Pancreas (tissue), 10 donors: ENCODE results near the gene COPZ1. TPM values are rescaled to one million over a fixed set of nuclear protein-coding genes. Genes with fewer than 3 reads are reported as not detected.

Experiments used
- ATAC-seq, 4 donors: fragments of 200-7000 bp; cut with Tn5 transposase; one replicate each; pipeline versions ENCODE4 v1.8.0 to v1.9.1; 2020; ENCODE audit warnings: mild to moderate bottlenecking in 4 of 4, moderate library complexity in 4 of 4
- DNase-seq, 6 donors: peaks; one replicate each; pipeline ENCODE4 v3.0.0-alpha.2; 2020
- FAIRE-seq: peaks from 2 replicates; lab custom pipeline; 2012; peaks lifted over from hg19 to GRCh38; lab: Jason Lieb, UNC
- H3K27ac ChIP-seq, 4 donors: fragments of 200-600 bp; sonication (generic); 1 replicate in 3 of 4; 2 replicates in 1 of 4; pipeline versions ENCODE4 v1.5.0 to v1.8.0; 2020
- H3K27me3 ChIP-seq, 4 donors: fragments of 200-600 bp; one replicate each; pipeline ENCODE4 v1.8.0; 2021
- H3K36me3 ChIP-seq, 3 donors: fragments of 200-600 bp; sonication (generic) in 1 of 3; one replicate each; pipeline versions ENCODE4 v1.5.0 to v1.8.0; 2020 to 2021
- H3K4me1 ChIP-seq, 3 donors: fragments of 200-600 bp; one replicate each; pipeline ENCODE4 v1.8.0; 2021
- H3K4me3 ChIP-seq, 4 donors: fragments of 200-600 bp; sonication (generic) in 2 of 4; one replicate each; pipeline versions ENCODE4 v1.5.0 to v1.8.0; 2020 to 2021
- H3K9me3 ChIP-seq, 4 donors: fragments of 200-600 bp; one replicate each; pipeline ENCODE4 v1.8.0; 2021
- WGBS, 2 donors: extraction: QIAGEN DNeasy Blood & Tissue Kit; methylation state at CpG; one replicate each; pipeline ENCODE4 v1.1.7; 2013; 5-methylcytosine and 5-hydroxymethylcytosine counted together
- intact Hi-C, 3 donors: fragments of 100-400 bp; cut with DNase I; formaldehyde crosslinking; loops; one replicate each; pipeline versions ENCODE4 v1.11.1 to v1.14.2; 2022
- polyA plus RNA-seq, 2 donors: library from polyadenylated mRNA; stranded (reverse); fragments of 200-250 nt; gene quantifications; one replicate each; pipeline ENCODE4 v1.2.3, GENCODE V29; 2013
- total RNA-seq, 6 donors: library from RNA; stranded (reverse); fragmentation: NEBNext Ultra II Directional in 4 of 6; extraction: Animal tissue kit (Norgen Biotek cat#: 25700) in 4 of 6; gene quantifications; one replicate each; pipeline versions ENCODE4 v1.2.1 to v1.2.4, GENCODE V29; 2021 to 2023
- TF ChIP-seq, protein P1 (sequence below), 4 donors: fragments of 200-600 bp; sonication (generic) in 3 of 4; IDR thresholded peaks; one replicate each; pipeline versions ENCODE4 v1.5.0 to v1.8.0; 2021; ENCODE audit warnings: antibody characterized with exemption in 4 of 4
- donor health status: healthy with polysubstance abuse.
- donor health status: DM: no; HTN: no; CAD: no; lungs with moderate emphysema.
- donor health status: DM: no; HTN: no; CAD: no.
- donor health status: control.
- donor health status: control.
- donor health status: Bipolar disorder and iron deficiency.
- donor health status: DM: yes; HTN: yes; CAD: no.
- donor health status: DM: no; HTN: no; CAD: no.
- donor health status: DM: no; HTN: no; CAD: no.
- donor health status: DM: yes; HTN: yes; CAD: no.

Gene COPZ1
- total and polyA plus RNA-seq, 8 donors = 44.6 to 115 (median 106) TPM

GRCh38 chr12:54355104-54355815 lies 30.3 kb downstream of the COPZ1 start:
- Histone ChIP-seq H3K36me3 (peaks cover 0 to 9% (median 2%) of the 10 kb centered on the region in 3 donors), H3K4me1 (peaks cover 11 to 32% (median 15%) of the 10 kb centered on the region in 3 donors), H3K27ac (peak overlapping the region in 2 of 4 donors; percentile 9 to 83), H3K9me3 (no peaks in the 10 kb centered on the region), H3K27me3 (no peaks in the 10 kb centered on the region), H3K4me3 (no peak overlapping the region)
- DNase-seq = no peak
- no peak for FAIRE-seq
- TF ChIP-seq, protein P1, sequence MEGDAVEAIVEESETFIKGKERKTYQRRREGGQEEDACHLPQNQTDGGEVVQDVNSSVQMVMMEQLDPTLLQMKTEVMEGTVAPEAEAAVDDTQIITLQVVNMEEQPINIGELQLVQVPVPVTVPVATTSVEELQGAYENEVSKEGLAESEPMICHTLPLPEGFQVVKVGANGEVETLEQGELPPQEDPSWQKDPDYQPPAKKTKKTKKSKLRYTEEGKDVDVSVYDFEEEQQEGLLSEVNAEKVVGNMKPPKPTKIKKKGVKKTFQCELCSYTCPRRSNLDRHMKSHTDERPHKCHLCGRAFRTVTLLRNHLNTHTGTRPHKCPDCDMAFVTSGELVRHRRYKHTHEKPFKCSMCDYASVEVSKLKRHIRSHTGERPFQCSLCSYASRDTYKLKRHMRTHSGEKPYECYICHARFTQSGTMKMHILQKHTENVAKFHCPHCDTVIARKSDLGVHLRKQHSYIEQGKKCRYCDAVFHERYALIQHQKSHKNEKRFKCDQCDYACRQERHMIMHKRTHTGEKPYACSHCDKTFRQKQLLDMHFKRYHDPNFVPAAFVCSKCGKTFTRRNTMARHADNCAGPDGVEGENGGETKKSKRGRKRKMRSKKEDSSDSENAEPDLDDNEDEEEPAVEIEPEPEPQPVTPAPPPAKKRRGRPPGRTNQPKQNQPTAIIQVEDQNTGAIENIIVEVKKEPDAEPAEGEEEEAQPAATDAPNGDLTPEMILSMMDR (IDR thresholded peaks at IDR 0.05) = no peak
- ATAC-seq = no peak
- intact Hi-C loops = loop anchor here in 1 of 3 donors (10.0 kb wide), 1 partner anchor 50 kb away; the partner anchor contains the start of gene NFE2
- WGBS, 2 donors = 74 to 75% methylated on average over 6 of the region's 6 CpGs

DNA sequence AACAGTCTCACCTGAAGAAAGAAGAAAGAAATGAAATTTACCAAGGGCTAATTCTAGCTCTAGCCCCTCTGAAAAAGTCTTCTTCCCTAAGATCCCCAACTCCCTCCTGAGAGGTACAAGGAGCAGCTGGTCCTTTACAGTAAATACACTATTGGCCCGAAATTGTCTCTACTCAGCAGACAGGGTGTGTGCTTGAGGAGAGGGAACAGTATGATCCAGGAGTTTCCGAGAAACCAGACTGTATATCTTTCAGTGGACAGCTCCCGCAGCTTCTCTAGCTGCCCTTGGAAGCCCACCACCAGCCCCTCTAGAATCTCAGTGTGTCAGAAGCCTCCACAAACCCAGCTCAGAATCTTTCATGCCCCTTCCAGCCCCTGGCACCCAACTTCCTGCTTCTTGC lies 31.3 kb downstream of the COPZ1 start:
- peak overlapping the region in 2 of 4 donors; percentile 7 to 53 for H3K27ac ChIP-seq
- intact Hi-C loops = loop anchor here in 1 of 3 donors (10.0 kb wide), 1 partner anchor 51 kb away; the partner anchor contains the start of gene NFE2
- 56 to 57% methylated on average over 3 of the region's 3 CpGs for WGBS, 2 donors
- peaks cover 11 to 35% (median 15%) of the 10 kb centered on the region in 3 donors for H3K4me1 ChIP-seq
- no peaks in the 10 kb centered on the region for H3K27me3 ChIP-seq
- H3K36me3 ChIP-seq = no peaks in the 10 kb centered on the region
- ATAC-seq = no peak
- H3K4me3 ChIP-seq = no peak overlapping the region
- DNase-seq = no peak
- TF ChIP-seq, protein P1 (IDR thresholded peaks at IDR 0.05) = no peak
- no peak for FAIRE-seq
- H3K9me3 ChIP-seq = no peaks in the 10 kb centered on the region

- peak overlapping the region in 2 of 4 donors; percentile 7 to 85 for H3K27ac ChIP-seq
- intact Hi-C loops = loop anchor here in 1 of 3 donors (10.0 kb wide), 1 partner anchor 52 kb away; the partner anchor contains the start of gene NFE2
- ATAC-seq = no peak
These were observed 32.0 kb downstream of the COPZ1 start for GRCh38 chr12:54356951-54357356.

DNA sequence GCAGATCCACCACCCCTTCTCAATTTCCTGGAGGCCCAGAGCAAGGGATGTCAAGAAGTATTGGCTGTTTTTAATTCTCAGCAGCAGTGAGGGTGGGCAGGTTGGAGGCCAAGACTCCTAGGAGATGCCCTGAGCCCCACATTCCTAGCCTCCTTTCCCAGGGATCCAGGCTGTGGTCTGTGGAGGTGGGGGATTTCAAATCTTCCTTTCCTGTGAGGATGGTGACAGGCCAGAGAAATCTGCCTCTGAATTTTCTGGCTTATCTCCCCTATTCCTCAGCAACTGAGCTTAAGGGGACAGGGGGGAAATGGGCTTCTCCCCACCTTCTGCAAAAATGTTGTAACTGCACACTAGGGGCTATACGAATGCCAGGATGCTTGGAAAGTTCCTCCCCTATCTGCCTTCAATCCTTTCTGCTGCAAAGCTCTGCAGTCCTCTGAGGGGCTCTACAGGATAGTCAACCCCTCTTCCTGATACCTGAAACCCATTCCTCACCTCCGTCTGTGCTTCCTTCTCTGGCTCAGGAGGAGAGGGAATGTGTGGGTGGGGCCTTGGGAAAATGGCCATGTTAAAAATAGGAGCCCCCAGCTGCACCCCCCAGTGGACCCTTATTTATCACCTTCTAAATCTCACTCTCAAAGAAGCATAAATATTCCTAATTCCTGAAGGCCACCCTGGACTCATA lies 32.7 kb downstream of the COPZ1 start:
- intact Hi-C loops = loop anchor here in 1 of 3 donors (10.0 kb wide), 1 partner anchor 53 kb away; the partner anchor contains the start of gene NFE2
- peak overlapping the region in 2 of 4 donors; percentile 85 to 87 for H3K27ac ChIP-seq

More at GRCh38 chr12:54356951-54357356, 32.0 kb downstream of the COPZ1 start:
- Histone ChIP-seq H3K4me3 (no peak overlapping the region), H3K27me3 (no peaks in the 10 kb centered on the region), H3K9me3 (no peaks in the 10 kb centered on the region), H3K36me3 (no peaks in the 10 kb centered on the region), H3K4me1 (peaks cover 11 to 30% (median 15%) of the 10 kb centered on the region in 3 donors)
- WGBS, 2 donors = 77 to 81% methylated on average over 4 of the region's 4 CpGs
- no peak for DNase-seq
- no peak for FAIRE-seq
- TF ChIP-seq, protein P1 (IDR thresholded peaks at IDR 0.05) = no peak

More for the DNA sequence above, 32.7 kb downstream of the COPZ1 start:
- Histone ChIP-seq H3K9me3 (no peaks in the 10 kb centered on the region), H3K27me3 (no peaks in the 10 kb centered on the region), H3K36me3 (no peaks in the 10 kb centered on the region), H3K4me3 (no peak overlapping the region), H3K4me1 (peaks cover 4 to 23% (median 8%) of the 10 kb centered on the region in 3 donors)
- 57 to 75% methylated on average over 2 of the region's 2 CpGs for WGBS, 2 donors
- DNase-seq = no peak
- no peak for FAIRE-seq
- no peak for ATAC-seq
- TF ChIP-seq, protein P1 (IDR thresholded peaks at IDR 0.05) = no peak
